Spinal cord (tissue), 4 donors: ENCODE results near the gene PJVK. TPM values are rescaled to one million over a fixed set of nuclear protein-coding genes. Genes with fewer than 3 reads are reported as not detected.

Experiments used
- polyA plus RNA-seq, 2 donors: library from polyadenylated mRNA; unstranded; fragments of 120-200 nt; gene quantifications; one replicate each; pipeline ENCODE4 v1.2.1, GENCODE V29; 2013; ENCODE audit not compliant: insufficient read length in 2 of 2
- total RNA-seq, 2 donors: library from RNA; depleted of rRNA in 1 of 2; stranded (reverse); fragments of 120-200 nt in 1 of 2; fragments of >200 nt in 1 of 2; gene quantifications; one replicate each; pipeline versions ENCODE4 v1.2.3 to v1.2.4, GENCODE V29; 2013 to 2014

PJVK gene
- total and polyA plus RNA-seq, 4 donors: 4.7 to 11.6 (median 7.2) TPM

Other genes starting within 250 kb of the PJVK start
- gene PRKRA, start 203 bp upstream of the PJVK start, total RNA-seq: 10 to 100 TPM; 72.3 to 75.8 TPM
- gene PRKRA, start 203 bp upstream of the PJVK start, polyA plus RNA-seq: 10 to 100 TPM; 92.5 to 92.7 TPM
- gene FKBP7, start 27.2 kb downstream of the PJVK start, total RNA-seq: 10 to 100 TPM; 44.4 to 59.1 TPM
- gene FKBP7, start 27.2 kb downstream of the PJVK start, polyA plus RNA-seq: 10 to 100 TPM; 16.7 to 20.1 TPM
- 10 to 100 TPM; 13.3 to 28.1 TPM for gene PLEKHA3, start 29.1 kb downstream of the PJVK start, total RNA-seq
- 10 to 100 TPM; 22.0 to 34.3 TPM for gene PLEKHA3, start 29.1 kb downstream of the PJVK start, polyA plus RNA-seq